IPS-15b (cell line): Measurements from ENCODE around the gene HS6ST2.

Source experiments
- H3K27me3 ChIP-seq: one replicate; pipeline ENCODE4 v1.6.1; 2013; ENCODE audit warnings: low read length; ENCODE audit not compliant: control insufficient read depth, insufficient read depth
- H3K36me3 ChIP-seq: one replicate; pipeline ENCODE4 v1.6.1; 2013; ENCODE audit warnings: low read length; ENCODE audit not compliant: control insufficient read depth, insufficient read depth
- H3K4me1 ChIP-seq: one replicate; pipeline ENCODE4 v1.6.1; 2013; ENCODE audit warnings: mild to moderate bottlenecking, low read length; ENCODE audit not compliant: control insufficient read depth, insufficient read depth
- H3K4me3 ChIP-seq: one replicate; pipeline ENCODE4 v1.5.1; 2013; ENCODE audit warnings: low read depth, low read length
- H3K9ac ChIP-seq: one replicate; pipeline ENCODE4 v1.6.1; 2013; ENCODE audit warnings: low read depth, mild to moderate bottlenecking, low read length
- H3K9me3 ChIP-seq: one replicate; pipeline ENCODE4 v1.6.1; 2013; ENCODE audit warnings: mild to moderate bottlenecking, low read length; ENCODE audit not compliant: control insufficient read depth, insufficient read depth

HS6ST2 gene

GRCh38 chrX:132592880-132593279 is 365.5 kb downstream of the HS6ST2 start:
- Histone ChIP-seq H3K9ac (no peak overlapping the region), H3K4me1 (no peaks in the 10 kb centered on the region), H3K27me3 (no peaks in the 10 kb centered on the region), H3K36me3 (no peaks in the 10 kb centered on the region), H3K4me3 (no peak overlapping the region), H3K9me3 (no peaks in the 10 kb centered on the region)

GRCh38 chrX:132591719-132592275 is 366.6 kb downstream of the HS6ST2 start:
- H3K4me3 ChIP-seq: no peak overlapping the region
- H3K27me3 ChIP-seq: no peaks in the 10 kb centered on the region
- H3K36me3 ChIP-seq: no peaks in the 10 kb centered on the region
- no peaks in the 10 kb centered on the region for H3K9me3 ChIP-seq
- no peak overlapping the region for H3K9ac ChIP-seq
- H3K4me1 ChIP-seq: no peaks in the 10 kb centered on the region

GRCh38 chrX:132590350-132591026 is 367.9 kb downstream of the HS6ST2 start:
- no peak overlapping the region for H3K4me3 ChIP-seq
- H3K9ac ChIP-seq: no peak overlapping the region
- no peaks in the 10 kb centered on the region for H3K4me1 ChIP-seq
- no peaks in the 10 kb centered on the region for H3K9me3 ChIP-seq
- H3K36me3 ChIP-seq: no peaks in the 10 kb centered on the region
- no peaks in the 10 kb centered on the region for H3K27me3 ChIP-seq

GRCh38 chrX:132584936-132585335 is 373.5 kb downstream of the HS6ST2 start:
- Histone ChIP-seq H3K4me1 (no peaks in the 10 kb centered on the region), H3K4me3 (no peak overlapping the region), H3K36me3 (no peaks in the 10 kb centered on the region), H3K27me3 (no peaks in the 10 kb centered on the region), H3K9ac (no peak overlapping the region), H3K9me3 (no peaks in the 10 kb centered on the region)

GRCh38 chrX:132576939-132577338 is 381.5 kb downstream of the HS6ST2 start:
- Histone ChIP-seq H3K9ac (no peak overlapping the region), H3K9me3 (no peaks in the 10 kb centered on the region), H3K4me3 (no peak overlapping the region), H3K27me3 (peaks cover 2% of the 10 kb centered on the region), H3K36me3 (no peaks in the 10 kb centered on the region), H3K4me1 (no peaks in the 10 kb centered on the region)
